ENCODE results near the gene LRRC17. TPM values are rescaled to one million over a fixed set of nuclear protein-coding genes. Genes with fewer than 3 reads are reported as not detected.

Gene LRRC17
- total and polyA plus RNA-seq, 11 donors, result 0.72 to 10.8 (median 2.8) TPM

GRCh38 chr7:102918845-102919244 lies 6.0 kb downstream of the LRRC17 start:
- Histone ChIP-seq H3K4me1 (peaks cover 0 to 25% (median 6%) of the 10 kb centered on the region in 12 donors), H3K27ac (no peak overlapping the region), H3K4me3 (no peak overlapping the region), H3K27me3 (no peaks in the 10 kb centered on the region), H3K36me3 (no peaks in the 10 kb centered on the region), H3K9me3 (no peaks in the 10 kb centered on the region)
- DNase-seq, result no peak
- ATAC-seq, result no peak
- WGBS, 4 donors, result 41 to 55% (median 50%) methylated on average over 1 of the region's 1 CpG
- TF ChIP-seq CTCF (IDR thresholded peaks at IDR 0.05), result no peak
- TF ChIP-seq POLR2A (IDR thresholded peaks at IDR 0.05), result no peak
- intact Hi-C loops (cut with DNase I), result loop anchor here in 1 of 10 donors (10.0 kb wide), 1 partner anchor 76 kb away; no protein-coding TSS in a partner anchor

GRCh38 chr7:102925976-102926782 lies 13.4 kb downstream of the LRRC17 start:
- no peak for DNase-seq
- ATAC-seq, result no peak
- H3K4me3 ChIP-seq, result no peak overlapping the region
- intact Hi-C loops (cut with DNase I), result no loop called here
- 33 to 39% (median 36%) methylated on average over 5 of the region's 5 CpGs for WGBS, 4 donors
- no peaks in the 10 kb centered on the region for H3K27me3 ChIP-seq
- H3K36me3 ChIP-seq, result no peaks in the 10 kb centered on the region
- no peak overlapping the region for H3K27ac ChIP-seq
- no peaks in the 10 kb centered on the region for H3K9me3 ChIP-seq
- H3K4me1 ChIP-seq, result peaks cover 0 to 3% (median 0%) of the 10 kb centered on the region in 12 donors
- TF ChIP-seq POLR2A (IDR thresholded peaks at IDR 0.05), result no peak
- TF ChIP-seq CTCF (IDR thresholded peaks at IDR 0.05), result no peak

- no peak overlapping the region for H3K27ac ChIP-seq
- intact Hi-C loops (cut with DNase I), result no loop called here
Observed at GRCh38 chr7:102926783-102927140, 14.0 kb downstream of the LRRC17 start.

More at GRCh38 chr7:102926783-102927140, 14.0 kb downstream of the LRRC17 start:
- TF ChIP-seq POLR2A (IDR thresholded peaks at IDR 0.05), result no peak
- no peak for TF ChIP-seq CTCF (IDR thresholded peaks at IDR 0.05)
- ATAC-seq (no peak), DNase-seq (no peak)
- Histone ChIP-seq H3K4me1 (peaks cover 0 to 3% (median 0%) of the 10 kb centered on the region in 12 donors), H3K4me3 (no peak overlapping the region), H3K9me3 (no peaks in the 10 kb centered on the region), H3K36me3 (no peaks in the 10 kb centered on the region), H3K27me3 (no peaks in the 10 kb centered on the region)

Measured in heart left ventricle (tissue), 16 donors.